H1 (cell line): ENCODE data around the gene ZNF644. TPM values are rescaled to one million over a fixed set of nuclear protein-coding genes. Genes with fewer than 3 reads are reported as not detected.

Source experiments
- CHD1 ChIP-seq: IDR thresholded peaks from 2 replicates; pipeline ENCODE4 v1.6.1; 2012; ENCODE audit warnings: low read depth, low read length, improper control_type of control experiment
- CTBP2 ChIP-seq: IDR thresholded peaks from 2 replicates; pipeline ENCODE4 v1.7.0; 2011; ENCODE audit warnings: borderline replicate concordance, mild to moderate bottlenecking, moderate library complexity, mixed read lengths, low read length; ENCODE audit not compliant: insufficient read depth, insufficient read length
- KDM1A ChIP-seq: fragments of 200-600, 300-600 bp; sonication (generic); IDR thresholded peaks from 2 replicates; pipeline ENCODE4 v1.7.1; 2016; ENCODE audit warnings: mild to moderate bottlenecking, low read length, borderline replicate concordance
- MAFK ChIP-seq: IDR thresholded peaks from 2 replicates; pipeline ENCODE4 v1.6.1; 2012; ENCODE audit warnings: low read depth, mild to moderate bottlenecking, improper control_type of control experiment, low read length
- NANOG ChIP-seq: IDR thresholded peaks from 2 replicates; pipeline ENCODE4 v1.6.1; 2011; ENCODE audit warnings: low read length, low read depth, mild to moderate bottlenecking, inconsistent platforms; ENCODE audit not compliant: insufficient read depth, poor library complexity, severe bottlenecking
- POLR2A ChIP-seq, 2 experiments: IDR thresholded peaks; 1 replicate in 1 of 2; 2 replicates in 1 of 2; pipeline ENCODE4 v1.6.1; 2011; ENCODE audit warnings: low read depth in 2 of 2, low read length in 2 of 2, mild to moderate bottlenecking in 2 of 2; ENCODE audit errors: control extremely low read depth in 1 of 2
- POLR2AphosphoS5 ChIP-seq: IDR thresholded peaks from 2 replicates; pipeline ENCODE4 v1.6.1; 2011; ENCODE audit warnings: low read depth, low read length
- SIRT6 ChIP-seq: IDR thresholded peaks from one replicate; pipeline ENCODE4 v1.7.1; 2012; ENCODE audit warnings: low read length, inconsistent platforms
- SP1 ChIP-seq: IDR thresholded peaks from 2 replicates; pipeline ENCODE4 v1.6.1; 2011; ENCODE audit warnings: low read depth, low read length
- polyA plus RNA-seq, 7 experiments: library from polyadenylated mRNA; depleted of rRNA in 3 of 7; stranded (reverse) in 5 of 7; unstranded in 2 of 7; fragments of >200 nt in 5 of 7; fragments of 200-250 nt in 2 of 7; gene quantifications; 1 replicate in 5 of 7; 2 replicates in 1 of 7; 4 replicates in 1 of 7; pipeline versions ENCODE4 v1.2.1 to v1.2.3, GENCODE V29; 2011 to 2013; ENCODE audit warnings: missing spikeins in 2 of 7, mixed read lengths in 2 of 7
- total RNA-seq: library from RNA; stranded (reverse); fragmentation: NEBNext Ultra II Directional; extraction: Animal tissue kit (Norgen Biotek cat#: 25700); gene quantifications from 2 replicates; pipeline ENCODE4 v1.2.1, GENCODE V29; 2021
- TF ChIP-seq, protein P1 (sequence below): fragments of 300-600 bp; sonication (generic); IDR thresholded peaks from 2 replicates; pipeline ENCODE4 v1.7.1; 2012; ENCODE audit warnings: low read length, moderate library complexity, mild to moderate bottlenecking, inconsistent platforms; ENCODE audit not compliant: insufficient replicate concordance

ZNF644 gene
- total and polyA plus RNA-seq, 2 of the 8 experiments (the other 6 are each of a cell fraction or from before 2014, with no cell fraction given), result 14.5 to 93.5 TPM

DNA sequence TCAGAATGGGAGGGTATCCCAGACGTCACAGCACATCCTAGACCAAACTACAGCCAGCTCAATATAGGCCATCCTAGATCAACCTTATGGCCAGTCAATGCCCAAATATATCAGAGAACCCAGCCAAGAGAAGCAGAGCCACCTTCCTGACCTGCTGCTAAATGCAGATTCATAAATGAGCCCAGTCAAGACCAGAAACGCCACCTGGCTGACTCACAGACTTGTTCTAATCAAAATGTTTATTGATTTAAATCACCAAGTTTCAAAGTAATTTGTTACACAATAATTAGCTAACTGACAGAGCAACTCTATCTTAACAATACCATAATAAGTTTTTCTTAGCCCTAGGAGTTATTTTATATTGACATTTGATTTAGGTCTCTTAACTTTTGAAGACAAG, 28.6 kb downstream of the ZNF644 start (continued):
- TF ChIP-seq, protein P1, sequence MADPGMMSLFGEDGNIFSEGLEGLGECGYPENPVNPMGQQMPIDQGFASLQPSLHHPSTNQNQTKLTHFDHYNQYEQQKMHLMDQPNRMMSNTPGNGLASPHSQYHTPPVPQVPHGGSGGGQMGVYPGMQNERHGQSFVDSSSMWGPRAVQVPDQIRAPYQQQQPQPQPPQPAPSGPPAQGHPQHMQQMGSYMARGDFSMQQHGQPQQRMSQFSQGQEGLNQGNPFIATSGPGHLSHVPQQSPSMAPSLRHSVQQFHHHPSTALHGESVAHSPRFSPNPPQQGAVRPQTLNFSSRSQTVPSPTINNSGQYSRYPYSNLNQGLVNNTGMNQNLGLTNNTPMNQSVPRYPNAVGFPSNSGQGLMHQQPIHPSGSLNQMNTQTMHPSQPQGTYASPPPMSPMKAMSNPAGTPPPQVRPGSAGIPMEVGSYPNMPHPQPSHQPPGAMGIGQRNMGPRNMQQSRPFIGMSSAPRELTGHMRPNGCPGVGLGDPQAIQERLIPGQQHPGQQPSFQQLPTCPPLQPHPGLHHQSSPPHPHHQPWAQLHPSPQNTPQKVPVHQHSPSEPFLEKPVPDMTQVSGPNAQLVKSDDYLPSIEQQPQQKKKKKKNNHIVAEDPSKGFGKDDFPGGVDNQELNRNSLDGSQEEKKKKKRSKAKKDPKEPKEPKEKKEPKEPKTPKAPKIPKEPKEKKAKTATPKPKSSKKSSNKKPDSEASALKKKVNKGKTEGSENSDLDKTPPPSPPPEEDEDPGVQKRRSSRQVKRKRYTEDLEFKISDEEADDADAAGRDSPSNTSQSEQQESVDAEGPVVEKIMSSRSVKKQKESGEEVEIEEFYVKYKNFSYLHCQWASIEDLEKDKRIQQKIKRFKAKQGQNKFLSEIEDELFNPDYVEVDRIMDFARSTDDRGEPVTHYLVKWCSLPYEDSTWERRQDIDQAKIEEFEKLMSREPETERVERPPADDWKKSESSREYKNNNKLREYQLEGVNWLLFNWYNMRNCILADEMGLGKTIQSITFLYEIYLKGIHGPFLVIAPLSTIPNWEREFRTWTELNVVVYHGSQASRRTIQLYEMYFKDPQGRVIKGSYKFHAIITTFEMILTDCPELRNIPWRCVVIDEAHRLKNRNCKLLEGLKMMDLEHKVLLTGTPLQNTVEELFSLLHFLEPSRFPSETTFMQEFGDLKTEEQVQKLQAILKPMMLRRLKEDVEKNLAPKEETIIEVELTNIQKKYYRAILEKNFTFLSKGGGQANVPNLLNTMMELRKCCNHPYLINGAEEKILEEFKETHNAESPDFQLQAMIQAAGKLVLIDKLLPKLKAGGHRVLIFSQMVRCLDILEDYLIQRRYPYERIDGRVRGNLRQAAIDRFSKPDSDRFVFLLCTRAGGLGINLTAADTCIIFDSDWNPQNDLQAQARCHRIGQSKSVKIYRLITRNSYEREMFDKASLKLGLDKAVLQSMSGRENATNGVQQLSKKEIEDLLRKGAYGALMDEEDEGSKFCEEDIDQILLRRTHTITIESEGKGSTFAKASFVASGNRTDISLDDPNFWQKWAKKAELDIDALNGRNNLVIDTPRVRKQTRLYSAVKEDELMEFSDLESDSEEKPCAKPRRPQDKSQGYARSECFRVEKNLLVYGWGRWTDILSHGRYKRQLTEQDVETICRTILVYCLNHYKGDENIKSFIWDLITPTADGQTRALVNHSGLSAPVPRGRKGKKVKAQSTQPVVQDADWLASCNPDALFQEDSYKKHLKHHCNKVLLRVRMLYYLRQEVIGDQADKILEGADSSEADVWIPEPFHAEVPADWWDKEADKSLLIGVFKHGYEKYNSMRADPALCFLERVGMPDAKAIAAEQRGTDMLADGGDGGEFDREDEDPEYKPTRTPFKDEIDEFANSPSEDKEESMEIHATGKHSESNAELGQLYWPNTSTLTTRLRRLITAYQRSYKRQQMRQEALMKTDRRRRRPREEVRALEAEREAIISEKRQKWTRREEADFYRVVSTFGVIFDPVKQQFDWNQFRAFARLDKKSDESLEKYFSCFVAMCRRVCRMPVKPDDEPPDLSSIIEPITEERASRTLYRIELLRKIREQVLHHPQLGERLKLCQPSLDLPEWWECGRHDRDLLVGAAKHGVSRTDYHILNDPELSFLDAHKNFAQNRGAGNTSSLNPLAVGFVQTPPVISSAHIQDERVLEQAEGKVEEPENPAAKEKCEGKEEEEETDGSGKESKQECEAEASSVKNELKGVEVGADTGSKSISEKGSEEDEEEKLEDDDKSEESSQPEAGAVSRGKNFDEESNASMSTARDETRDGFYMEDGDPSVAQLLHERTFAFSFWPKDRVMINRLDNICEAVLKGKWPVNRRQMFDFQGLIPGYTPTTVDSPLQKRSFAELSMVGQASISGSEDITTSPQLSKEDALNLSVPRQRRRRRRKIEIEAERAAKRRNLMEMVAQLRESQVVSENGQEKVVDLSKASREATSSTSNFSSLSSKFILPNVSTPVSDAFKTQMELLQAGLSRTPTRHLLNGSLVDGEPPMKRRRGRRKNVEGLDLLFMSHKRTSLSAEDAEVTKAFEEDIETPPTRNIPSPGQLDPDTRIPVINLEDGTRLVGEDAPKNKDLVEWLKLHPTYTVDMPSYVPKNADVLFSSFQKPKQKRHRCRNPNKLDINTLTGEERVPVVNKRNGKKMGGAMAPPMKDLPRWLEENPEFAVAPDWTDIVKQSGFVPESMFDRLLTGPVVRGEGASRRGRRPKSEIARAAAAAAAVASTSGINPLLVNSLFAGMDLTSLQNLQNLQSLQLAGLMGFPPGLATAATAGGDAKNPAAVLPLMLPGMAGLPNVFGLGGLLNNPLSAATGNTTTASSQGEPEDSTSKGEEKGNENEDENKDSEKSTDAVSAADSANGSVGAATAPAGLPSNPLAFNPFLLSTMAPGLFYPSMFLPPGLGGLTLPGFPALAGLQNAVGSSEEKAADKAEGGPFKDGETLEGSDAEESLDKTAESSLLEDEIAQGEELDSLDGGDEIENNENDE, result no peak
- TF ChIP-seq POLR2AphosphoS5 (no peak), NANOG (no peak), CTBP2 (no peak), POLR2A (IDR thresholded peaks at IDR 0.05; ENCODE audit: control extremely low read depth in 1 of 2, low read depth in 2 of 2, low read length in 2 of 2) (no peak), KDM1A (no peak), MAFK (no peak), SP1 (no peak), CHD1 (no peak), SIRT6 (no peak)
